ENCODE measurements around the gene ZNF618.

Gene ZNF618

DNA sequence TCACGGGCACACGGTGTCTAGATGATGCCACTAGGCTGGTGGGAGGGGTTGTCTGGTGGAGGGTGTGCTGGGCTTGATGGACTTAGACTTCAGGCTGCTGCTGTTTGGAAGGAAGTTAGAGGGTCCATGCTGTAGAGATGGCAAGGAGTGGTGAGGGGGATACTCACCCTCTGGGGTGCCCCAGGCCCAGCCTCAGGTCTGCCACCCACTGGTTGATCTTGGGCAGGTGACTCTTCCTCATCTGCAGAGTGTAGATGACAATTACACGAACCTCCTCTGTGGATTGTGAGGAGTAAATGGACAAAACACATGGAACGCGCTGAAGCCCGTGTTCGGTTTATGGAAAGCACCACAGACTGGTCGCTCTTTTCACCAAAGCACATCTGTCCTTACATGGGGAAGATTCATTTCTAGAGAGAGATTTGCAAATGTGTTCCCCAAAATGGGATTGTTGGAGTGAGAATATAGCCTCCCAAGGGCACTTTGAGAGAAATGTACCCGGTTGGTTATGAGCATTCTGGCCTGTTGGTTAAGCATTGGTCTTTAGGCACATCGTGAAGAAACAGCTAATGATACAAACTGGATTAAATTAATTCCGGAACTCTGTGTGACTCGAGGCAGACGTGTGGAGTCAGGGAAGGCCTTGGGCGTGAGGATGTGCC lies 58.2 kb downstream of the ZNF618 start:
- DNase-seq (ENCODE audit: low read depth): no peak

DNA sequence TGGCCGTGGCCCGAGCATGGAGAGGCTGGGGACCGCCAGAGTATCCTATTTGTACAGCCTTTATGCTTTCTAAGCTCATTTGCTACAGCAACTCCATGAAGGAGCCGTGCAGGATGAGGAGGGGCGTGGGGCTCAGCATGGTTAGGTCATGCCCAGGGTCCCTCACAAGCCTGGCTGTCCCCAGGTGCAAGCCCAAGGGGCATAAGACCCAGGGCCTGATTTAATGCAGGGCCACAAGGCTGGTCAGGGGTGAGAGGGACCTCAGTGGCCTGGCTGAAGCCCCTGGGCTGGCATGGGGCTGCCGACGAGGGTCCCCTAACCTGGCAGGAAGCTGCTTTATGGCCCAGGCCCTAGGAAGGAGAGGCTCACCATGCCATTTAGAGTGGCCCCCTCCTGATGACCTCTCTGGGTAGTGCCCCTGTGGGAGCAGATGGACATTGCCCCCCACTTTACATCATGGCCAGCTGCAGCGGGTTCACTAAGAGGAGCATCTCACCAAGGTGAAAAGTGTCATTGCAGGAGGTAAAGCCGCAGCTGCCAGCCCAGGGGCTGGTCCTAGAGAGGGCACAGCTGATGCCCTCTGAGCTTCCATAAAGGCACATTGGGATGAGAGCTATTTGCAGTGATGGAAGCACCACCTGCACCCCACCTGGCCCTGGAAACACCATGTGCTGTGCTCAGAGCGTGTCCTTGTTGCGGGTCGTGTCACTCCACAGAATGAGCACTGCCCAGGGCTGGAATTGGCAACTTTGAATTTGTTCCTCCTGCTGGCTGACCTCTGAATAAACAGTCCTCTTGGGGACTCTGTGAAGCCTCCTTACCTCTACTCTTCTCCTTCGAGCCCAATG lies 58.9 kb downstream of the ZNF618 start:
- DNase-seq (ENCODE audit: low read depth): no peak

DNA sequence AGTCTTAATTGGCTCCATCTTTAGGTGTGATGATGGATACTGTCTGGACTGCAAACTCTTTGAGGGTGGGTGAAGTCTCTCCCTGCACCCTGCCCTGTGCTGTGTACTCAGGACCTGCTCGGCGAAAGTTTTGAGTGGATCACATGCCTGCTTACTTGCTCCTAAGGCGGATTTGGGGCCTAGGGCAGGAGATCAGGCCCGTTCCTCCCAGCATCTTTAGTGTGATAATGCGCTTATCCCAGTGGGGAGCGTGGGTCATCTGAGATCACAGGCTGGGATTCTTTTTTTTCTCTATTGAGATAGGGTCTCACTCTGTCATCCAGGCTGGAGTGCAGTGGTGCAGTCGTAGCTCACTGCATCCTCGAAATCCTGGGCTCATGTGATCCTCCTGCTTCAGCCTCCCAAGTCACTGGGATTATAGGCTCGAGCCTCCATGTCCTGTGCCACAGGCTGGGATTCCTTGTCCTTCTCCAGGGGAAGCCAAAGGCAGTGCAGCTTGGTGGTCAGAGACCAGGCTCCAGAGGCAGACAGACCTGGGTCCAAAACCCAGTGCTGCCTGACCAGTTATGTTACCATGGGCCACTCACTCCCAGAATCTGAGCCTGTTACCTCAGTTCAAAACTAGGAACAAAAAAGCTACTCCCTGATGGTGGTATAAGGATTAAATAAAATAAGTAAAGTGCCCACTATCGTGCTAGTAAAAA lies 59.7 kb downstream of the ZNF618 start:
- DNase-seq (ENCODE audit: low read depth): no peak

GRCh38 chr9:113940077-113940476 lies 64.0 kb downstream of the ZNF618 start:
- no peak for DNase-seq (ENCODE audit: low read depth)

GRCh38 chr9:113941056-113941455 lies 64.9 kb downstream of the ZNF618 start:
- peak; percentile 45 for DNase-seq (ENCODE audit: low read depth)

DNA sequence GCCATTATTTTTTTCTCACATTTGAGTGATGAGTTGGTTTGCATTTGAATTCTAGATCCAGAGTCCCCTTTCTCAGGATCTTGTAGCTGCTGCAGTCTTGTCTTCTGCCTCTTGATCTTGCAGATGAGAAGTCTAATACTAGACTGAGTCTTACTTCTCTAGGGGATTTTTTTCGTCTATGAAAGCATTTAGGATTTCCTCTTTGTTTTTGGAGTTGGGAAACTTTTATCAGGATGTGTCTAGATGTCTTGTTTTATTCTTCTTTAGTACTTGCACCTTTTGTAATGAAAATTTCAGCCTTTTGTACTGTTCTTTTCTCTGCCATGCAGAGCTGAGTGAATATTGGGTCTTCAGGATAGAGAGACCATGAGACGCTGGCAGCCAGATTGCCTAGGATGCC lies 65.4 kb downstream of the ZNF618 start:
- DNase-seq (ENCODE audit: low read depth): no peak

GRCh38 chr9:113943112-113944009 lies 67.3 kb downstream of the ZNF618 start:
- no peak for DNase-seq (ENCODE audit: low read depth)

GRCh38 chr9:113945784-113946183 lies 69.7 kb downstream of the ZNF618 start:
- no peak for DNase-seq (ENCODE audit: low read depth)

DNA sequence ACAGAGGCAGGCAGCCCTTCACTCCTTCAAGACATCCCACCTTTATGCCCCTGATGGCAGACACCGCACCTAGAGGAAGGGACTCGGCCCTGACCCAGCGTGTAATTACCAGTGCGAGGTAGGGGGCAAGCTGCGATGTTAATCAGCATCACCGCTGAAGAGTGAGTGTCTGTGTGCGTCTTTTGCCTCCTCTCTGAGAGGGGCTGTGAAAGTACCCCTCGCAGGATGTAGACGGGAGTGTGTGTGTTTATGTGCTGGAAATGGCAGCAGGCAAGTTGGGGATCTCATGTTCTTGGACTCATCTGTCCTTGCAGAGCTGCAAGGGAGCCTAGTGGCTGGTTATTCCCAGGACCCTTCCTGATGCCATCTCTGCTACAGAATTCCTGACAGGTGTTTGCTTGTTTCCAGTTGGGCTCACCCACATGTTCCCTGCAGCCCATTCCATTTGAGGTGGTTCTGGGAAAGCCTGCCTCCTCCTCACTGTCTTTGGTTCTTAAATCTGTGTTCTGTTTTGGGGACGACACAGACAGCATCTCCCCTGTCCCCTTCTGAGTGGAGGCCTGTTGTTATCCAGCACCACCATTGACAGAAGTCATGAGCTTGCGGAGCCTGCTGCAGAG lies 70.5 kb downstream of the ZNF618 start:
- DNase-seq (ENCODE audit: low read depth): no peak

GRCh38 chr9:113947941-113948340 lies 71.8 kb downstream of the ZNF618 start:
- DNase-seq (ENCODE audit: low read depth): no peak

- no peak for DNase-seq (ENCODE audit: low read depth)
These were observed 72.9 kb downstream of the ZNF618 start for GRCh38 chr9:113948891-113949570.

GRCh38 chr9:113949571-113950078 lies 73.5 kb downstream of the ZNF618 start:
- DNase-seq (ENCODE audit: low read depth): no peak

DNA sequence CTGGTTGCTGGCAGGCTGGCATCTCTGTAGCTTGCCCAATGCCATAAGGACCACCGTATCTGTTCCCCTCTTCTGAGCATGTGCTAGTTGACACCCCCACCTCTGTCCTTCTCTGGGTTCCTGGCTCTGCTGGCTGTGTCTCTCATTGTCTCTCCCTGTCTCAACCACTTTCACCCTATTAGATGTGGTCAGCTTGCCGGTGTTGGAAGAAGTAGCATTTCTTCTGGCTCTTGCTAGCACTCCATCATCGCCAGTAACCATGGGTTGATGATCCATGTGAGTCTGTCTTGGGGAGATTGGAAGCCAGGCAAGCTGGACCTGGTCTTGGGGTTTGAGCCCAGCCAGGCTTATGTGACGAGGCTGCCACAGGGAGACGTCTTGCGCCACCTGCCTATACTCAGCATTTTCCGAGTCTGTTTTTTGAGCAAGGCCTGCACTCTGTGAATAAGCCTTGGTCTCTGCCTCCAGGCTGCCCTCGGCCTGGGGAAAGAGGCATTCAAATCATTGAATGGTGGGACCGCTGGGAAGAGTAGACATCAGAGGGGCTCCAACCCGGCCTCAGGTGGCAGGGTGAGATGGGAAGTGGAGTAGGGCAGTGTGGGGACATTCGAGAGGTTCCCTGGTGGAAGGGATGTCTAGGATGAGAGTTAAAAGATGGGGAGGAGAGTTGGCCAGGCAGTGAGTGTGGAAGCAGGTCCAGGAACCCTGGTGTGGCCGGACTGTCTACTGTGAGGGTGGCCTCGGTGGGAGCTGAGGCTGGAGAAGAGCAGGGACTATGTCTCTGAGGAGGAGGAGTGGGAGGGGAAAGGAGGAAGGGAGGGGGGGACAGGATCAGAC lies 74.3 kb downstream of the ZNF618 start:
- DNase-seq (ENCODE audit: low read depth): no peak

DNA sequence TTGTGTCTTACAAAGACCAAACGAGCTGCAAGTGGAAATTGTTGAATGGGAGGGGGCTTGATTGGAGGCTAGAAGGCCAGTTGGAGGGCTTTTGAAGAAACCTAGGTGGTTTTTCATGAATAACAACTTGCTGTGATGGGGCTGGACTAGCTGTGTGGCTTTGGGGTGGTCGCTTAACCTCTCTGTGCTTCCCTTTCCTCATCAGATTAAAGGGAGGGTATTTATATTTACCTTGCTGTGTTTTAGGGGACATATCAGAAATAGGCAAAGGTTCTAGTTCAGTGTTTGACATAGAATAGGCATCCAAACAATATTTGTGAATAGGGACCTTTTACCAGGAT lies 74.9 kb downstream of the ZNF618 start:
- no peak for DNase-seq (ENCODE audit: low read depth)

DNA sequence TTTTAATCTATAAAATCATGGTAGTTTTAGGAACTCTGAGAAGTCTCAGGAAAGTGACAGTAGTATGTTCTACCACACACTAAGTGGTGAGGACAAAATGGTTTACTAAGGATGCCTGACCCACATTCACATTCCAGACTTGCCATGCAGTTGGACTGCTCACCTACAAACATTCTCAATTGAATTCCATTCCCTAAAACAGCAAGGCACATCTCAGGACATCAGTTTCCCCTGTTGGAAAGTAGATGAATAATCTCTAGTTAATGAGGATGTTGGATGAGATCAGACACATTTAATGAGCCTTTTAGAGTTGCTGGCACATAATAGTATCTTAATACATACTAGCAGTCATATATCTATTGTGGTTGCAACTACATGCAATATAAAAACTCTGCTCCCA lies 76.6 kb downstream of the ZNF618 start:
- peak; percentile 59 for DNase-seq (ENCODE audit: low read depth)

- DNase-seq (ENCODE audit: low read depth): peak; percentile 64
These were observed 77.4 kb downstream of the ZNF618 start for GRCh38 chr9:113953531-113953930.

DNA sequence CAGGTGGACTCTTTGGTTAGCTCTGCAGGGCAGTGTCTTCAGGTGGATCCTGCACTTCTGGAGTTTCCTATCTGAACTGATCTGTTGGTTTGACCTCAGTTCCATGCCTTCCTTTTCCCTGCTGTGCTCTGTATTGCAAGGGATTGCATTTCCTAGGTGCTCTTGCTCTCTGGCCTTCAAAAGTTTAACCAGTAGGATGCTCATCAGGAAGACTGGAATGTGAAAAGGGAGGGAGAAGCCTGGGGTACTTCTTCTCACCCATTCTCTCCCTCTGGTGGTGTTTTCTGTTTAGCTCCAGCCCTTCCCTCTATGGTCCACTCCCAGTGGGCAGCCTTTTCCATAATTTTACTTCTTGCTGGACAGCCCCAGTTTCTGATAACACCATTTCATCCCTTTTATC lies 78.5 kb downstream of the ZNF618 start:
- peak; percentile 28 for DNase-seq (ENCODE audit: low read depth)

GRCh38 chr9:113955076-113955752 lies 79.1 kb downstream of the ZNF618 start:
- DNase-seq (ENCODE audit: low read depth): peak; percentile 83

DNA sequence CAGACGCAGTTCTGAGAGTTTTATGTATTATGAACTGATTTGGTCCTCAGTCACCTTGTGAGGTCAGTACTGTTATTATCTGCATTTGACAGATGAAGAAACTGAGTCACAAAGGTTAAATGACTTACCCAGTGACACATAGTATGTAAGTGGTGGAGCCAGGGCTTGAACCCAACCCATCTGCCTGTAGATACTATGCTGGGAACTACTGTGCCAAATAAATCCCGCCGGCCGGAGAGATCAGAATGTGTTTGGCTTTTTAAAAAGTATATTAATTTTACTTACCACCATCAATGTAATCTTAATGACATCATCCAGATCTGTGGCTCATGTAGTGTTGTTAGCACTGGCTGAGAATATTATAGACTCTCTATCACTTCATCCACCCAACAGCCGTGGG lies 80.8 kb downstream of the ZNF618 start:
- DNase-seq (ENCODE audit: low read depth): no peak
